Parathyroid adenoma (tissue), 2 donors: ENCODE results near the gene KLRC4.
"Not testable (repeated sequence)": the region's sequence is repeated elsewhere in the genome, so short reads cannot be mapped to it uniquely, and the experiment has no call there.

Experiments
- H2AFZ ChIP-seq: fragments of 300-600 bp; sonication (generic); one replicate; pipeline ENCODE4 v1.7.0; 2017; ENCODE audit warnings: antibody characterized with exemption, mild to moderate bottlenecking
- H3K27ac ChIP-seq: fragments of 300-600 bp; sonication (generic); one replicate; pipeline ENCODE4 v1.7.0; 2017
- H3K27me3 ChIP-seq: fragments of 300-600 bp; sonication (generic); one replicate; pipeline ENCODE4 v1.7.0; 2017; ENCODE audit warnings: low read length; ENCODE audit not compliant: control insufficient read depth, insufficient read depth
- H3K36me3 ChIP-seq: fragments of 300-600 bp; sonication (generic); one replicate; pipeline ENCODE4 v1.7.0; 2017; ENCODE audit warnings: low read length; ENCODE audit not compliant: control insufficient read depth, insufficient read depth
- H3K4me1 ChIP-seq: fragments of 300-600 bp; sonication (generic); one replicate; pipeline ENCODE4 v1.7.0; 2017; ENCODE audit warnings: control low read depth
- H3K4me2 ChIP-seq: fragments of 300-600 bp; sonication (generic); one replicate; pipeline ENCODE4 v1.7.0; 2017; ENCODE audit warnings: low read length
- H3K4me3 ChIP-seq: fragments of 300-600 bp; sonication (generic); one replicate; pipeline ENCODE4 v1.7.0; 2017; ENCODE audit warnings: low read depth, low read length
- H3K79me2 ChIP-seq: fragments of 300-600 bp; sonication (generic); one replicate; pipeline ENCODE4 v1.7.0; 2017; ENCODE audit warnings: control low read depth
- H3K9ac ChIP-seq: fragments of 300-600 bp; sonication (generic); one replicate; pipeline ENCODE4 v1.7.0; 2017; ENCODE audit warnings: mild to moderate bottlenecking
- H3K9me3 ChIP-seq: fragments of 300-600 bp; sonication (generic); one replicate; pipeline ENCODE4 v1.7.0; 2017; ENCODE audit warnings: low read length; ENCODE audit not compliant: control insufficient read depth
- CTCF ChIP-seq: fragments of 300-600 bp; sonication (generic); IDR thresholded peaks from one replicate; pipeline ENCODE4 v1.7.0; 2017; ENCODE audit warnings: antibody characterized with exemption, mild to moderate bottlenecking
- donor health status: primary hyperparathyroidism.

KLRC4 gene

DNA sequence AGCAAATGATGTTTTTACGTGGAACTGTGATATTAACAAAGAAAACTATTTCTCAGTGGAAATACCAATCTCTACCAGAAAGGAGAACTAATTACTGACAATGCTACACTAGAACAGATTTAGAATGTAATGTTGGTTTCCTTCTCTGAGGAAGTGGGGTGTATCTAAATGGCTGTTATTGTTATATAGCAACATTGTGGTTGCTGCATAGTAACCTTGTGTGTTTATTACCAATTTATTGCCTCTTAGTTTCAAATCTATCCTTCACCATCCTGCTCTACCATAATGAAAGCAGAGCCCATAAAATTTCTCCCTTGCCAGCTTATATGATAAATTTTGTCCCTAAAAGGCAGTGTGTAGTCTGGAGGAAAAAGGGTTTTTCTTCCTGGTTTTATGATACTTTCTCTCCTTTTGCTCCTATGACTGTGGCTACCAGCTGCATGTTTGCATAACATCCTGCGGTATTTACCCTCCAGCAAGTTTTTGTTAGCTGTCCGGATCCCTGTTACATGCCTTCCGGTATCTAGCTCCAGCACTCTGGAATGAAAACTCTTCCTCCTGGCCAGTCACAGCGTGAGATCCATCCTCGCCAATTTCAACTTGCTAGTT, 14.1 kb downstream of the KLRC4 start:
- no peak overlapping the region for H3K4me3 ChIP-seq
- no peaks in the 10 kb centered on the region for H3K4me1 ChIP-seq
- TF ChIP-seq CTCF: no peak
- no peaks in the 10 kb centered on the region for H3K9me3 ChIP-seq
- H3K36me3 ChIP-seq: no peaks in the 10 kb centered on the region
- no peak overlapping the region for H3K9ac ChIP-seq
- H2AFZ ChIP-seq: no peak overlapping the region
- H3K4me2 ChIP-seq: no peak overlapping the region
- H3K27me3 ChIP-seq: no peaks in the 10 kb centered on the region
- no peak overlapping the region for H3K27ac ChIP-seq
- H3K79me2 ChIP-seq: no peaks in the 10 kb centered on the region

- not testable (repeated sequence) for H3K9ac ChIP-seq, H3K27me3 ChIP-seq, H2AFZ ChIP-seq, H3K79me2 ChIP-seq, H3K9me3 ChIP-seq, H3K36me3 ChIP-seq, H3K27ac ChIP-seq, H3K4me3 ChIP-seq, H3K4me1 ChIP-seq, H3K4me2 ChIP-seq
Measured at GRCh38 chr12:10394531-10395152, 14.9 kb downstream of the KLRC4 start.

GRCh38 chr12:10393291-10393690, 16.3 kb downstream of the KLRC4 start:
- Histone ChIP-seq H3K27ac (no peak overlapping the region), H3K36me3 (no peaks in the 10 kb centered on the region), H3K4me1 (no peaks in the 10 kb centered on the region), H2AFZ (no peak overlapping the region), H3K27me3 (no peaks in the 10 kb centered on the region), H3K9me3 (no peaks in the 10 kb centered on the region), H3K4me3 (no peak overlapping the region), H3K4me2 (no peak overlapping the region), H3K9ac (no peak overlapping the region), H3K79me2 (no peaks in the 10 kb centered on the region)
- no peak for TF ChIP-seq CTCF

DNA sequence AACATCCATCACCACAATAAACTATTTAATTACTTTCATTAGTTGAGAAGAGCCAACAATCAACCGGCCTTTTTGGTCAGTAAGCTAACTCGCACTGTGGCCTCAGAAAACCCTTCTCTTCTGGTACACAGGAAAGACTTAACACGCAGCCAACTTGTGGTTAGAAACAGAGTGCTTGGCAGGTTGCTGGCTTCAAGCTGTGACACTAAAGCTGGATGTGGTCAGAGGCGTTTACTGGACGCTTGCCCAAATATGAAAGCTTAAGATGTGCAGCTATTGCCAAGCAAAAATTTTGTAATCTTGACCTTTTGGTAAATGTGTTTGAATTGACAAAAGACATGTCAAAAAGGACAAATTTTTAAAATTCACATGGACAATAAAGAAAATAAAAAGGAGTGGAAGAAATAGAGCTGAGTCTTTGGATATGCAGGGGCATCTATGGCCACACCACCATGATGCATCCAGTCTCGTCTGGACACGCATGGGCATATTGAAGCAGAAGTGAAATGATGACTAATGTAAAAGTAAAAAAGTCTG, 17.1 kb downstream of the KLRC4 start:
- no peak overlapping the region for H3K9ac ChIP-seq
- H3K27ac ChIP-seq: no peak overlapping the region
- H3K36me3 ChIP-seq: no peaks in the 10 kb centered on the region
- no peaks in the 10 kb centered on the region for H3K27me3 ChIP-seq
- H3K4me2 ChIP-seq: no peak overlapping the region
- no peak for TF ChIP-seq CTCF
- no peaks in the 10 kb centered on the region for H3K4me1 ChIP-seq
- H2AFZ ChIP-seq: no peak overlapping the region
- H3K4me3 ChIP-seq: no peak overlapping the region
- no peaks in the 10 kb centered on the region for H3K9me3 ChIP-seq
- no peaks in the 10 kb centered on the region for H3K79me2 ChIP-seq

DNA sequence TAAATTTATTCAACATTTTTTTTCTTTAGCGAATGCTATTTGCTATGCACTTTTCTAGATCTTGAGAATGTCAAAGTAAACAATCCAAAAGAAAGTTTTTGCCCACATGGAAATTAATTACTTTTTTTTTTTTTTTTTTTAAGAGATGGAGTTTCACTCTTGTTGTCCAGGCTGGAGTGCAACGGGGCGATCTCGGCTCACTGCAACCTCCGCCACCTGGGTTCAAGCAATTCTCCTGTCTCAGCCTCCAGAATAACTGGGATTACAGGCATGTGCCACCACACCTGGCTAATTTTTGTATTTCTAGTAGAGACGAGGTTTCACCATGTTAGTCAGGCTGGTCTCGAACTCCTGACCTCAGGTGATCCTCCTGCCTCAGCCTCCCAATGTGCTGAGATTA, 18.6 kb downstream of the KLRC4 start:
- not testable (repeated sequence) for H3K9ac ChIP-seq, H3K4me2 ChIP-seq

More for the DNA sequence above, 18.6 kb downstream of the KLRC4 start:
- H3K36me3 ChIP-seq, H3K4me3 ChIP-seq, H3K4me1 ChIP-seq, H3K27me3 ChIP-seq, H3K9me3 ChIP-seq, H3K79me2 ChIP-seq, H2AFZ ChIP-seq, H3K27ac ChIP-seq: not testable (repeated sequence)
